ENCODE data around the gene CDADC1. TPM values are rescaled to one million over a fixed set of nuclear protein-coding genes. Genes with fewer than 3 reads are reported as not detected.

The CDADC1 gene
- polyA plus RNA-seq, 1 of the 3 experiments (the other 2 are of a cell fraction): 3.5 TPM

DNA sequence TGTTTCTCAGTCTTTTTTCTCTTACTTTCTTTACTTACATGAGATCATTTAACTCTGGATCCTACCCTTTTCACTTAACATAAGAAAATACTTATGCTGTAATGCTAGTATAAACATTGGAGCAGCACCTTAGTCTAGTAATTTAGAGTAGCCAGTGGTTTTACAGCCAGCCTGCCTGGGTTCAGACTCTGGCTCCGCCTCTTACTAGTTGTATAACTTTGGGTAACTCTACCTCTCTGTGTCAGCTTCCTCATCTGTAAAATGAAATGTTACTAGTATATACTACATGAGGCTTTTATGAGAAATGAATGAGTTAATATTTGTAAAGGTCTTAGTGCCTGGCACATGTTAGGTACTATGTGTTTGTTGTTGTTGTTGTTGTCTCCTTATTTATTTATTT, 5.6 kb downstream of the CDADC1 start (continued):
- TF ChIP-seq REST (IDR thresholded peaks at IDR 0.05; ENCODE audit: low read depth, low read length) (no peak), ELF1 (IDR thresholded peaks at IDR 0.05) (no peak), RXRA (IDR thresholded peaks at IDR 0.05; ENCODE audit: borderline replicate concordance, low read depth) (no peak), FOSL2 (IDR thresholded peaks at IDR 0.05; ENCODE audit: borderline replicate concordance, low read depth) (no peak), CTCF (IDR thresholded peaks at IDR 0.05) (no peak)

- H3K4me1 ChIP-seq (ENCODE audit: control insufficient read depth in 1 of 2, insufficient read depth in 2 of 2, low read depth in 1 of 2, low read length in 1 of 2): no peaks in the 10 kb centered on the region
- no peaks in the 10 kb centered on the region for H3K9me2 ChIP-seq
- H3K27ac ChIP-seq (ENCODE audit: low read depth in 2 of 2, low read length in 1 of 2): no peak overlapping the region
- no peaks in the 10 kb centered on the region for H3K9me3 ChIP-seq
- peaks cover 41 to 48% of the 10 kb centered on the region in 2 experiments for H3K36me3 ChIP-seq (replicated peaks in 1 of 2; ENCODE audit: control insufficient read depth in 1 of 2, insufficient read depth in 2 of 2, low read length in 1 of 2)
- H3F3A ChIP-seq (replicated peaks; ENCODE audit: insufficient read depth): peaks cover under 1% of the 10 kb centered on the region
- 70% methylated on average over 1 of the region's 1 CpG for WGBS (ENCODE audit: low lambda C conversion rate)
- POLR2A ChIA-PET: no interaction called here
- CTCF ChIA-PET: interaction anchor here (1.1 kb wide), 1 partner anchor 27 kb away, joined by 3 read pairs; no protein-coding TSS in a partner anchor
- no peaks in the 10 kb centered on the region for H3K27me3 ChIP-seq (ENCODE audit: insufficient read depth)
- H2AFZ ChIP-seq (ENCODE audit: low read depth): no peak overlapping the region
- no peaks in the 10 kb centered on the region for H4K20me1 ChIP-seq (ENCODE audit: insufficient read depth)
- no peak overlapping the region for H3K4me3 ChIP-seq (ENCODE audit: low read depth in 2 of 2, low read length in 1 of 2)
- H3K9ac ChIP-seq: no peak overlapping the region
- peaks cover 15% of the 10 kb centered on the region; the same call in 1 of the 2 replicates for H3K79me2 ChIP-seq (ENCODE audit: insufficient read depth)
- no peak for DNase-seq
- no peak for TF ChIP-seq RFX5 (IDR thresholded peaks at IDR 0.05; ENCODE audit: low read length)
- no peak for TF ChIP-seq FOXJ3 (CRISPR knock-in tag; IDR thresholded peaks at IDR 0.05)
- no peak for TF ChIP-seq FOSL2 (IDR thresholded peaks at IDR 0.05; ENCODE audit: borderline replicate concordance, low read depth)
- TF ChIP-seq SIN3A (IDR thresholded peaks at IDR 0.05; ENCODE audit: borderline replicate concordance, low read depth, low read length): no peak
- H3K4me2 ChIP-seq: no peak overlapping the region
These were observed 6.3 kb downstream of the CDADC1 start for GRCh38 chr13:49254007-49254406.

- H3K4me3 ChIP-seq (ENCODE audit: low read depth in 2 of 2, low read length in 1 of 2): no peak overlapping the region
- no peak overlapping the region for H3K27ac ChIP-seq (ENCODE audit: low read depth in 2 of 2, low read length in 1 of 2)
- 94% methylated on average over 2 of the region's 2 CpGs for WGBS (ENCODE audit: low lambda C conversion rate)
- H3K4me2 ChIP-seq: no peak overlapping the region
- H3K4me1 ChIP-seq (ENCODE audit: control insufficient read depth in 1 of 2, insufficient read depth in 2 of 2, low read depth in 1 of 2, low read length in 1 of 2): no peaks in the 10 kb centered on the region
- ChIA-PET POLR2A (no interaction called here), CTCF (no interaction called here)
- H3K9me2 ChIP-seq: no peaks in the 10 kb centered on the region
- H4K20me1 ChIP-seq (ENCODE audit: insufficient read depth): no peaks in the 10 kb centered on the region
- no peak overlapping the region for H2AFZ ChIP-seq (ENCODE audit: low read depth)
- H3K36me3 ChIP-seq (replicated peaks in 1 of 2; ENCODE audit: control insufficient read depth in 1 of 2, insufficient read depth in 2 of 2, low read length in 1 of 2): peaks cover 50 to 58% of the 10 kb centered on the region in 2 experiments
- DNase-seq: no peak
- H3K9me3 ChIP-seq: no peaks in the 10 kb centered on the region
- no peak overlapping the region for H3K9ac ChIP-seq
- H3K27me3 ChIP-seq (ENCODE audit: insufficient read depth): no peaks in the 10 kb centered on the region
- peaks cover 3% of the 10 kb centered on the region; the same call in 1 of the 2 replicates for H3K79me2 ChIP-seq (ENCODE audit: insufficient read depth)
- H3F3A ChIP-seq (replicated peaks; ENCODE audit: insufficient read depth): no peaks in the 10 kb centered on the region
- TF ChIP-seq FOXJ3 (CRISPR knock-in tag; IDR thresholded peaks at IDR 0.05): no peak
- TF ChIP-seq, protein P1, sequence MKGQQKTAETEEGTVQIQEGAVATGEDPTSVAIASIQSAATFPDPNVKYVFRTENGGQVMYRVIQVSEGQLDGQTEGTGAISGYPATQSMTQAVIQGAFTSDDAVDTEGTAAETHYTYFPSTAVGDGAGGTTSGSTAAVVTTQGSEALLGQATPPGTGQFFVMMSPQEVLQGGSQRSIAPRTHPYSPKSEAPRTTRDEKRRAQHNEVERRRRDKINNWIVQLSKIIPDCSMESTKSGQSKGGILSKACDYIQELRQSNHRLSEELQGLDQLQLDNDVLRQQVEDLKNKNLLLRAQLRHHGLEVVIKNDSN (IDR thresholded peaks at IDR 0.05; ENCODE audit: borderline replicate concordance, low read depth): no peak
- no peak for TF ChIP-seq GATA2 (CRISPR knock-in tag; IDR thresholded peaks at IDR 0.05)
- TF ChIP-seq SMC3 (IDR thresholded peaks at IDR 0.05; ENCODE audit: low read depth, low read length): no peak
- TF ChIP-seq EP300 (IDR thresholded peaks at IDR 0.05; ENCODE audit: borderline replicate concordance in 1 of 2, low read depth in 1 of 2, low read length in 1 of 2): no peak
- no peak for TF ChIP-seq POLR2AphosphoS5 (IDR thresholded peaks at IDR 0.05; ENCODE audit: low read depth, low read length)
- TF ChIP-seq REST (IDR thresholded peaks at IDR 0.05; ENCODE audit: low read depth, low read length): no peak
- no peak for TF ChIP-seq YY1 (IDR thresholded peaks at IDR 0.05; ENCODE audit: low read depth)
- no peak for TF ChIP-seq RCOR1 (IDR thresholded peaks at IDR 0.05; ENCODE audit: low read length)
- no peak for TF ChIP-seq TAF1 (IDR thresholded peaks at IDR 0.05; ENCODE audit: borderline replicate concordance, low read depth, low read length)
These were observed 9.1 kb downstream of the CDADC1 start for GRCh38 chr13:49256841-49257240.

All from SK-N-SH (cell line).